ENCODE data around the gene ZNF8.

ZNF8 gene

GRCh38 chr19:58319241-58319640 is 40.5 kb downstream of the ZNF8 start:
- no peak overlapping the region for H3K9ac ChIP-seq (ENCODE audit: low read depth, low read length)
- no peaks in the 10 kb centered on the region for H3K4me1 ChIP-seq (ENCODE audit: control insufficient read depth, insufficient read depth, low read length)
- H3K27me3 ChIP-seq (ENCODE audit: control insufficient read depth, insufficient read depth, low read length), result no peaks in the 10 kb centered on the region
- no peaks in the 10 kb centered on the region for H3K9me3 ChIP-seq (replicated peaks; ENCODE audit: low read length)
- no peak overlapping the region for H3K4me3 ChIP-seq (ENCODE audit: low read length)
- H3K36me3 ChIP-seq (ENCODE audit: insufficient read depth, low read length), result peaks cover 14% of the 10 kb centered on the region
- no peak overlapping the region for H3K4me2 ChIP-seq (ENCODE audit: low read length)

- Histone ChIP-seq H3K4me2 (ENCODE audit: low read length) (peak overlapping the region; percentile 98), H3K4me1 (ENCODE audit: control insufficient read depth, insufficient read depth, low read length) (peaks cover 21% of the 10 kb centered on the region), H3K36me3 (ENCODE audit: insufficient read depth, low read length) (no peaks in the 10 kb centered on the region), H3K9me3 (replicated peaks; ENCODE audit: low read length) (no peaks in the 10 kb centered on the region), H3K9ac (ENCODE audit: low read depth, low read length) (peak overlapping the region; percentile 95), H3K4me3 (ENCODE audit: low read length) (peak overlapping the region; percentile 99), H3K27me3 (ENCODE audit: control insufficient read depth, insufficient read depth, low read length) (no peaks in the 10 kb centered on the region)
Measured at GRCh38 chr19:58325311-58326022, 46.7 kb downstream of the ZNF8 start.

DNA sequence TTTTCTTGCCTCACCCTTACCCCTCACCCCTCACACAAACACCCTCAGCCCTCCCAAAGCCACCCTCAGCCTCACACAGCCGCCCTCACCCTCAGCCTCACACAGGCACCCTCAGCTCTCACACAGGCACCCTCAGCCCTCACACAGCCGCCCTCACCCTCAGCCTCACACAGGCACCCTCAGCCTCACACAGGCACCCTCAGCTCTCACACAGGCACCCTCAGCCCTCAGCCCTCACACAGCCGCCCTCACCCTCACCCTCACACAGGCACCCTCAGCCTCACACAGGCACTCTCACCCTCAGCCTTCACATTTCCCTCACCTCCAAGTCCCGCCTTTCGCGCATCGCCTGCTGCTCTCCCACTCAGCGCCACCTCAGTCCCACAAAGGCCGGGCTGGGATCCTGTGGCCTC is 47.8 kb downstream of the ZNF8 start:
- Histone ChIP-seq H3K27me3 (ENCODE audit: control insufficient read depth, insufficient read depth, low read length) (no peaks in the 10 kb centered on the region), H3K9me3 (replicated peaks; ENCODE audit: low read length) (no peaks in the 10 kb centered on the region), H3K4me3 (ENCODE audit: low read length) (peak overlapping the region; percentile 99), H3K4me2 (ENCODE audit: low read length) (peak overlapping the region; percentile 98), H3K9ac (ENCODE audit: low read depth, low read length) (peak overlapping the region; percentile 95), H3K4me1 (ENCODE audit: control insufficient read depth, insufficient read depth, low read length) (peaks cover 26% of the 10 kb centered on the region), H3K36me3 (ENCODE audit: insufficient read depth, low read length) (no peaks in the 10 kb centered on the region)

DNA sequence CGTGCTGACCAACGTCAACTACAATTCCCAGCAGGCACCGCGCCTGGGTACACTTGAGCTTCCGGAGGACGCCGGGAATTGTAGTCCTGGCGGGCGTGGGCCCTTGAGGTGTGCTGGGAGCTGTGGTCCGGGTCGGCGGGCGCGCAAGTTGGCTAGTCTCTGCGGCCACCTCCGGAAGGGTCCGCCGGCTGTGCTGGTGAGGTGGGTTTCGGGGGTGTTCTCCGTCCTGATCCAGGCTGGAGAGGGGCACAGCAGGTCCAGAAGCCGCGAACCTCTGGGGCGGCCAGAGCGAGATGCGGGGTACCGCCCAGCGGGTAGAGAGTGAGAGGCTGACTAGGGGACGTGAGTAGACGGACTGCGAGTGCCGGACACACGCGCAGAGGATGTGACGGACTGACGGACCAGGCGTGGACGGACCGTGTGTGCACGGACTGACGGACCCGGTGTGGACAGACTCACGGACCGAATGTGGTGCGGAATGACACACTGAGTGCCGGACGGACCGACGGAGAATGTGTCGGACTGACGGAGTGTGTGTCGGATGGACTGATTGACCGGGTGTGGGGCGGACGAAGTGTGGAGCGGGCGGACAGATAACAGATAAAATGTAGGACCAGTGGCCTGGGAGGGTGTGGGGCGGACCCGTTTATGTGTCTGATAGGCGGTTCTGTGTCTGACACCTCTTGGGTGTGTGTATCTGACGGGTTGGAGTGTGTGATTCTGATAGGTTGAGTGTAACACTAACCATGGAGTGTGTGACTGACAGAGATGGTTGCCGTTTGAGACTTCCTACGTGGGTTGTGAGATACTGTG is 48.4 kb downstream of the ZNF8 start, which contains the start of gene ZSCAN22:
Gene ZSCAN22, plus strand, starts transcription at position 81 of the 813 bp plus-strand sequence. CDS start 7,809 bp downstream, outside the sequence.
- Histone ChIP-seq H3K4me2 (ENCODE audit: low read length) (peak within 1 kb of the TSS; percentile 98), H3K4me1 (ENCODE audit: control insufficient read depth, insufficient read depth, low read length) (peaks cover 26% of the 10 kb centered on the region), H3K4me3 (ENCODE audit: low read length) (peak within 1 kb of the TSS; percentile 99), H3K9me3 (replicated peaks; ENCODE audit: low read length) (no peaks in the 10 kb centered on the region), H3K27me3 (ENCODE audit: control insufficient read depth, insufficient read depth, low read length) (no peaks in the 10 kb centered on the region), H3K36me3 (ENCODE audit: insufficient read depth, low read length) (no peaks in the 10 kb centered on the region), H3K9ac (ENCODE audit: low read depth, low read length) (peak within 1 kb of the TSS; percentile 95)

GRCh38 chr19:58328999-58329398 is 50.2 kb downstream of the ZNF8 start:
- Histone ChIP-seq H3K4me1 (ENCODE audit: control insufficient read depth, insufficient read depth, low read length) (peaks cover 26% of the 10 kb centered on the region), H3K4me3 (ENCODE audit: low read length) (no peak overlapping the region), H3K9ac (ENCODE audit: low read depth, low read length) (no peak overlapping the region), H3K9me3 (replicated peaks; ENCODE audit: low read length) (no peaks in the 10 kb centered on the region), H3K27me3 (ENCODE audit: control insufficient read depth, insufficient read depth, low read length) (no peaks in the 10 kb centered on the region), H3K4me2 (ENCODE audit: low read length) (no peak overlapping the region), H3K36me3 (ENCODE audit: insufficient read depth, low read length) (no peaks in the 10 kb centered on the region)

DNA sequence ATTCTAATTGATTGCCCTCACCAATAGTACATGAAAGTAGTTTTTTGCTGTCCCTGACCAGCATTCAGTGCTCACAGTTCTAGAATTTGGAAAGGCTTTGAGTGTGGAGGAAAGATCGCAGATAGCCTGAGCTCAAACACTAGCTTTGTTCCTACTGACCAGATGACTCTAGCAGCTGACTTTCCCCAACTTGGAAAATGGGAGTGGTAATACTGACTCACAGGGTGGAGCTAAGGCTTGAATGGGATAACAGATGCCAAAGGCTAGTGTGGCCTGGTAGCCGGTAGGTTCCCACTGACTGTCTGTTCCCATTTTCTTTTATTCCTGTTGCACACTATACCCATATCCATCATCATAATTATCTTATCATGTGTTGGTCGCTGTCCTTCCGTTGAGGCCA is 51.7 kb downstream of the ZNF8 start:
- Histone ChIP-seq H3K36me3 (ENCODE audit: insufficient read depth, low read length) (no peaks in the 10 kb centered on the region), H3K4me1 (ENCODE audit: control insufficient read depth, insufficient read depth, low read length) (peaks cover 23% of the 10 kb centered on the region), H3K27me3 (ENCODE audit: control insufficient read depth, insufficient read depth, low read length) (no peaks in the 10 kb centered on the region), H3K4me3 (ENCODE audit: low read length) (no peak overlapping the region), H3K9me3 (replicated peaks; ENCODE audit: low read length) (no peaks in the 10 kb centered on the region), H3K4me2 (ENCODE audit: low read length) (peak overlapping the region; percentile 52), H3K9ac (ENCODE audit: low read depth, low read length) (peak overlapping the region; percentile 15)

- no peaks in the 10 kb centered on the region for H3K9me3 ChIP-seq (replicated peaks; ENCODE audit: low read length)
- H3K4me3 ChIP-seq (ENCODE audit: low read length), result no peak overlapping the region
- no peak overlapping the region for H3K4me2 ChIP-seq (ENCODE audit: low read length)
- no peak overlapping the region for H3K9ac ChIP-seq (ENCODE audit: low read depth, low read length)
- no peaks in the 10 kb centered on the region for H3K27me3 ChIP-seq (ENCODE audit: control insufficient read depth, insufficient read depth, low read length)
- H3K36me3 ChIP-seq (ENCODE audit: insufficient read depth, low read length), result peaks cover 15% of the 10 kb centered on the region
- H3K4me1 ChIP-seq (ENCODE audit: control insufficient read depth, insufficient read depth, low read length), result peaks cover 17% of the 10 kb centered on the region
Measured at GRCh38 chr19:58332697-58333096, 53.9 kb downstream of the ZNF8 start.

DNA sequence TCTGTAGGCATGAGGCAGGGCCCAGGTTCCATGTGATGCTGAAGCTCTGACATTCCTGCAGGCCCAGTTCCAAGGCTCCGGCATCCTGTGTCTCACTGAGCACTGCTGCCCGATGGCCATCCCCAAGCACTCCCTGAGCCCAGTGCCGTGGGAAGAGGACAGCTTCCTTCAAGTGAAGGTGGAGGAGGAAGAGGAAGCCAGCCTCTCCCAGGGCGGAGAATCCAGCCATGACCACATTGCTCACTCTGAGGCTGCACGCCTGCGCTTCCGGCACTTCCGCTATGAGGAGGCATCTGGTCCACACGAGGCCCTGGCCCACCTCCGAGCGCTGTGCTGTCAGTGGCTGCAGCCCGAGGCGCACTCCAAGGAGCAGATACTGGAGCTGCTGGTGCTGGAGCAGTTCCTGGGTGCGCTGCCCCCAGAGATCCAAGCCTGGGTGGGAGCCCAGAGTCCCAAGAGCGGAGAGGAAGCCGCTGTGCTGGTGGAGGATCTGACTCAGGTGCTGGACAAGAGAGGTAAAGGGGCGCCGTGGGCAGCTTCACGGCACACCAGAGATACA is 56.0 kb downstream of the ZNF8 start:
- Histone ChIP-seq H3K36me3 (ENCODE audit: insufficient read depth, low read length) (peaks cover 36% of the 10 kb centered on the region), H3K4me1 (ENCODE audit: control insufficient read depth, insufficient read depth, low read length) (peaks cover 9% of the 10 kb centered on the region), H3K4me3 (ENCODE audit: low read length) (no peak overlapping the region), H3K9ac (ENCODE audit: low read depth, low read length) (no peak overlapping the region), H3K4me2 (ENCODE audit: low read length) (no peak overlapping the region), H3K9me3 (replicated peaks; ENCODE audit: low read length) (no peaks in the 10 kb centered on the region), H3K27me3 (ENCODE audit: control insufficient read depth, insufficient read depth, low read length) (no peaks in the 10 kb centered on the region)

GRCh38 chr19:58335630-58336029 is 56.9 kb downstream of the ZNF8 start:
- Histone ChIP-seq H3K4me2 (ENCODE audit: low read length) (no peak overlapping the region), H3K9ac (ENCODE audit: low read depth, low read length) (no peak overlapping the region), H3K36me3 (ENCODE audit: insufficient read depth, low read length) (peaks cover 40% of the 10 kb centered on the region), H3K27me3 (ENCODE audit: control insufficient read depth, insufficient read depth, low read length) (no peaks in the 10 kb centered on the region), H3K4me3 (ENCODE audit: low read length) (no peak overlapping the region), H3K4me1 (ENCODE audit: control insufficient read depth, insufficient read depth, low read length) (peaks cover 3% of the 10 kb centered on the region), H3K9me3 (replicated peaks; ENCODE audit: low read length) (no peaks in the 10 kb centered on the region)

GRCh38 chr19:58336216-58336615 is 57.5 kb downstream of the ZNF8 start:
- Histone ChIP-seq H3K9me3 (replicated peaks; ENCODE audit: low read length) (no peaks in the 10 kb centered on the region), H3K27me3 (ENCODE audit: control insufficient read depth, insufficient read depth, low read length) (no peaks in the 10 kb centered on the region), H3K9ac (ENCODE audit: low read depth, low read length) (no peak overlapping the region), H3K36me3 (ENCODE audit: insufficient read depth, low read length) (peaks cover 40% of the 10 kb centered on the region), H3K4me1 (ENCODE audit: control insufficient read depth, insufficient read depth, low read length) (no peaks in the 10 kb centered on the region), H3K4me3 (ENCODE audit: low read length) (no peak overlapping the region), H3K4me2 (ENCODE audit: low read length) (no peak overlapping the region)

GRCh38 chr19:58336820-58337219 is 58.1 kb downstream of the ZNF8 start:
- H3K4me2 ChIP-seq (ENCODE audit: low read length), result no peak overlapping the region
- H3K4me1 ChIP-seq (ENCODE audit: control insufficient read depth, insufficient read depth, low read length), result no peaks in the 10 kb centered on the region
- no peaks in the 10 kb centered on the region for H3K9me3 ChIP-seq (replicated peaks; ENCODE audit: low read length)
- H3K4me3 ChIP-seq (ENCODE audit: low read length), result no peak overlapping the region
- no peak overlapping the region for H3K9ac ChIP-seq (ENCODE audit: low read depth, low read length)
- no peaks in the 10 kb centered on the region for H3K27me3 ChIP-seq (ENCODE audit: control insufficient read depth, insufficient read depth, low read length)
- peaks cover 45% of the 10 kb centered on the region for H3K36me3 ChIP-seq (ENCODE audit: insufficient read depth, low read length)
